GM10248 (cell line): Measurements from ENCODE around the gene HEXIM1.

Source experiments
- CTCF ChIA-PET: fragments of 300-600 bp; sonication (Branson Sonifier 250); formaldehyde crosslinking; extraction: SDS; loops from one replicate; lab custom pipeline; 2021; ENCODE audit warnings: antibody characterized with exemption; lab: Yijun Ruan, JAX
- POLR2A ChIA-PET: fragments of 350-650 bp; sonication (Branson Sonifier 250); formaldehyde crosslinking; extraction: SDS; loops from one replicate; lab custom pipeline; 2020; ENCODE audit warnings: antibody characterized with exemption; lab: Yijun Ruan, JAX
- DNase-seq: peaks from one replicate; pipeline ENCODE4 v3.0.0; 2012; ENCODE audit errors: extremely low spot score
- CTCF ChIP-seq: IDR thresholded peaks from 2 replicates; pipeline ENCODE4 v1.5.1; 2012; ENCODE audit warnings: mild to moderate bottlenecking, low read depth; ENCODE audit errors: extremely low read depth, missing control alignments, control extremely low read depth

Gene HEXIM1

GRCh38 chr17:45184144-45184543 lies 35.9 kb downstream of the HEXIM1 start:
- no peak for DNase-seq
- no peak for TF ChIP-seq CTCF
- ChIA-PET POLR2A (interaction anchor here (0.6 kb wide), 1 partner anchor 9 kb away, joined by 5 read pairs; no protein-coding TSS in a partner anchor), CTCF (interaction anchor here (1.4 to 3.6 kb wide), 3 partner anchors 8 to 49 kb away, joined by 3 to 21 read pairs (median 14); partner anchors contain the start of gene ACBD4)

- POLR2A ChIA-PET = no interaction called here
- CTCF ChIA-PET = interaction anchor here (0.8 to 17.8 kb wide), 2 partner anchors 11 to 54 kb away, joined by 3 to 316 read pairs; partner anchors contain the start of genes ACBD4 and PLCD3
- no peak for DNase-seq
- no peak for TF ChIP-seq CTCF
These were observed 38.6 kb downstream of the HEXIM1 start for GRCh38 chr17:45186801-45187354.

GRCh38 chr17:45189009-45189408 lies 40.7 kb downstream of the HEXIM1 start:
- no peak for DNase-seq
- POLR2A ChIA-PET = no interaction called here
- TF ChIP-seq CTCF = no peak
- CTCF ChIA-PET = interaction anchor here (1.2 to 17.8 kb wide), 4 partner anchors 9 to 196 kb away, joined by 3 to 316 read pairs (median 15); partner anchors contain the start of genes ACBD4 and PLCD3

- no peak for TF ChIP-seq CTCF
- ChIA-PET POLR2A (interaction anchor here (0.5 kb wide), 1 partner anchor 39 kb away, joined by 3 read pairs; no protein-coding TSS in a partner anchor), CTCF (interaction anchor here (1.3 to 17.8 kb wide), 4 partner anchors 18 to 105 kb away, joined by 3 to 316 read pairs (median 4); partner anchors contain the start of genes ACBD4 and PLCD3)
- DNase-seq = no peak
These were observed 42.4 kb downstream of the HEXIM1 start for GRCh38 chr17:45190503-45191255.

- CTCF ChIA-PET = interaction anchor here (1.2 to 17.8 kb wide), 7 partner anchors 13 to 62 kb away, joined by 3 to 316 read pairs (median 4); partner anchors contain the start of genes ACBD4, HEXIM2 and PLCD3
- TF ChIP-seq CTCF = no peak
- POLR2A ChIA-PET = no interaction called here
- no peak for DNase-seq
These were observed 47.1 kb downstream of the HEXIM1 start for GRCh38 chr17:45195424-45195823.

- no peak for DNase-seq
- ChIA-PET POLR2A (interaction anchor here (0.5 to 1.6 kb wide), 2 partner anchors 23 to 48 kb away, joined by 3 to 17 read pairs; partner anchors contain the start of gene HEXIM1), CTCF (interaction anchor here (0.6 to 17.8 kb wide), 44 partner anchors 8 to 974 kb away, joined by 3 to 316 read pairs (median 8); partner anchors contain the start of genes ACBD4, HEXIM1, HEXIM2 and PLCD3)
- TF ChIP-seq CTCF = no peak
These were observed 48.8 kb downstream of the HEXIM1 start for GRCh38 chr17:45197108-45197507.
